IPS DF 4.7 (cell line): ENCODE measurements around the gene SLC25A27.

Experiments
- DNase-seq: peaks from one replicate; pipeline ENCODE4 v3.0.0-alpha.2; 2013; ENCODE audit warnings: low spot score; ENCODE audit errors: extremely low read depth

The SLC25A27 gene

DNA sequence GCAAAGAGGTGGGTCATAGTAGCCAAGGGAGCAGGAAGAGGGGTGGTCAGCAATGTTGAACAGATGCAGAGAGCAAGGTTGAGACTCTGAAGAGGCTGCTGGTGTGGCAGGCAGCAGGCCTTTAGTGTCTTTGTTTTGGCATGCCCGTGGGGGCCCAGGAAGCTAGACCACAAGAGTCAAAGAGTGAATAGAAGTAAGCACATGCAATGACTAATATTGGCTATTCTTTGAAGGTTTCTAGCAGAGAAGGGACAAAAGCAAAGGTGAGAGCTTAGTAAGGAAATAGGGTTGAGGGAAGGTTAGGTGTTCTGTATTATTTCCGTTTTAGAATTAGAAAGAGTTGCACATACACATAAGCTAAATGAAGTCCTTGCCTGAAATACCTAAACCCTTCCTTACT, 53.7 kb downstream of the SLC25A27 start:
- DNase-seq, result no peak

- DNase-seq, result no peak
Measured at GRCh38 chr6:46711491-46711890, 58.7 kb downstream of the SLC25A27 start.

GRCh38 chr6:46715141-46715540, 62.4 kb downstream of the SLC25A27 start:
- no peak for DNase-seq

- DNase-seq, result no peak
Measured at GRCh38 chr6:46719099-46719498, 66.3 kb downstream of the SLC25A27 start.

GRCh38 chr6:46720401-46720800, 67.6 kb downstream of the SLC25A27 start:
- no peak for DNase-seq
